OCI-LY7 (cell line): ENCODE measurements around the gene ZNF488.

ENCODE experiments used
- EZH2phosphoT487 ChIP-seq: fragments of 200-600 bp; sonication (generic); IDR thresholded peaks from 2 replicates; pipeline ENCODE4 v1.6.1; 2018; ENCODE audit warnings: low read depth, borderline replicate concordance, mild to moderate bottlenecking, mixed run types, antibody characterized with exemption, low read length, moderate library complexity, mixed read lengths
- TF ChIP-seq, protein P1 (sequence below): fragments of 200-600 bp; sonication (generic); conservative IDR thresholded peaks from 2 replicates; pipeline ENCODE4 v1.5.1; 2014; ENCODE audit warnings: mild to moderate bottlenecking, antibody characterized with exemption, low read length, moderate library complexity, mixed read lengths

DNA sequence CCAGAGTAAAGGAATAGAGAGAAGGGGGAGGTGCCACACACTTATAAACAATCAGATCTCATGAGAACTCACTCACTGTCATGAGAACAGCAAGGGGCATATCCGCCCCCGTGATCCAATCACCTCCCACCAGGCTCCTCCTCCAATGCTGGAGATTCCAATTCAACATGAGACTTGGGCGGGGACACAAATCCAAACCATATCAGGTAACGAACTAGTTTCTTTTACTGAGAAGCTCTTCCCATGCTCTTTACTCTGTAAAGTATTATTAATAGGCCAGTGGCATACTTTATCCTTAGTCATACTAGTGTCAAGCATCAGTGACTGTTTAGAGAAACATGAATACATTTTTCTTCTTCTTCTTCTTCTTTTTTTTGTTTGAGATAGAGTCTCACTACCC lies 39.4 kb upstream of the ZNF488 start:
- TF ChIP-seq, protein P1, sequence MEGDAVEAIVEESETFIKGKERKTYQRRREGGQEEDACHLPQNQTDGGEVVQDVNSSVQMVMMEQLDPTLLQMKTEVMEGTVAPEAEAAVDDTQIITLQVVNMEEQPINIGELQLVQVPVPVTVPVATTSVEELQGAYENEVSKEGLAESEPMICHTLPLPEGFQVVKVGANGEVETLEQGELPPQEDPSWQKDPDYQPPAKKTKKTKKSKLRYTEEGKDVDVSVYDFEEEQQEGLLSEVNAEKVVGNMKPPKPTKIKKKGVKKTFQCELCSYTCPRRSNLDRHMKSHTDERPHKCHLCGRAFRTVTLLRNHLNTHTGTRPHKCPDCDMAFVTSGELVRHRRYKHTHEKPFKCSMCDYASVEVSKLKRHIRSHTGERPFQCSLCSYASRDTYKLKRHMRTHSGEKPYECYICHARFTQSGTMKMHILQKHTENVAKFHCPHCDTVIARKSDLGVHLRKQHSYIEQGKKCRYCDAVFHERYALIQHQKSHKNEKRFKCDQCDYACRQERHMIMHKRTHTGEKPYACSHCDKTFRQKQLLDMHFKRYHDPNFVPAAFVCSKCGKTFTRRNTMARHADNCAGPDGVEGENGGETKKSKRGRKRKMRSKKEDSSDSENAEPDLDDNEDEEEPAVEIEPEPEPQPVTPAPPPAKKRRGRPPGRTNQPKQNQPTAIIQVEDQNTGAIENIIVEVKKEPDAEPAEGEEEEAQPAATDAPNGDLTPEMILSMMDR = no peak
- no peak for TF ChIP-seq EZH2phosphoT487
